CD4-positive, alpha-beta T cell (primary cell): Measurements from ENCODE around the gene ZNF524. TPM values are rescaled to one million over a fixed set of nuclear protein-coding genes. Genes with fewer than 3 reads are reported as not detected.

Experiments
- ATAC-seq: fragments of 200-7000 bp; cut with Tn5 transposase; one replicate; pipeline ENCODE4 v1.10.0; 2022; ENCODE audit warnings: mild to moderate bottlenecking; ENCODE audit not compliant: poor library complexity
- CTCF ChIA-PET: fragments of 350-600 bp; sonication (Branson Sonifier 250); formaldehyde crosslinking; loops from one replicate; lab custom pipeline; 2021; ENCODE audit warnings: antibody characterized with exemption, inconsistent platforms; lab: Charles Lee
- POLR2A ChIA-PET: fragments of 350-600 bp; sonication (Branson Sonifier 250); formaldehyde crosslinking; loops from one replicate; lab custom pipeline; 2021; ENCODE audit warnings: antibody characterized with exemption, inconsistent platforms; lab: Charles Lee
- DNase-seq, 14 experiments: peaks; one replicate each; pipeline ENCODE4 v3.0.0-alpha.2; 2013 to 2020; ENCODE audit warnings: mixed read lengths in 2 of 14
- H3K27ac ChIP-seq, 2 donors: one replicate each; pipeline versions ENCODE4 v1.5.1 to v1.7.0; 2013; ENCODE audit warnings: low read length in 2 of 2, low read depth in 1 of 2, mild to moderate bottlenecking in 1 of 2
- H3K27me3 ChIP-seq, 2 experiments: 1 replicate in 1 of 2; 2 replicates in 1 of 2; pipeline versions ENCODE4 v1.6.1 to v1.7.0; 2013; ENCODE audit warnings: low read length in 2 of 2, control low read depth in 1 of 2, mild to moderate bottlenecking in 1 of 2, moderate library complexity in 1 of 2; ENCODE audit not compliant: insufficient read depth in 2 of 2, control insufficient read depth in 1 of 2
- H3K36me3 ChIP-seq: one replicate; pipeline ENCODE4 v1.6.1; 2013; ENCODE audit warnings: low read length, control low read depth; ENCODE audit not compliant: insufficient read depth
- H3K4me1 ChIP-seq: one replicate; pipeline ENCODE4 v1.6.1; 2013; ENCODE audit warnings: low read length, control low read depth; ENCODE audit not compliant: insufficient read depth
- H3K4me3 ChIP-seq: one replicate; pipeline ENCODE4 v1.5.1; 2013; ENCODE audit warnings: mild to moderate bottlenecking, low read length, moderate library complexity
- H3K9me3 ChIP-seq, 2 experiments: 1 replicate in 1 of 2; 2 replicates in 1 of 2; pipeline versions ENCODE4 v1.6.1 to v1.7.0; 2013; ENCODE audit warnings: low read length in 2 of 2, mild to moderate bottlenecking in 2 of 2, control low read depth in 1 of 2, moderate library complexity in 1 of 2; ENCODE audit not compliant: control insufficient read depth in 1 of 2, insufficient read depth in 1 of 2
- H3K27ac Mint-ChIP-seq: one replicate; pipeline ENCODE4 v1.8.0; 2020; ENCODE audit warnings: mixed read lengths
- H3K27me3 Mint-ChIP-seq: one replicate; pipeline ENCODE4 v1.8.0; 2021; ENCODE audit warnings: mixed read lengths
- H3K36me3 Mint-ChIP-seq: one replicate; pipeline ENCODE4 v1.8.0; 2021; ENCODE audit warnings: low read depth, mixed read lengths
- H3K4me1 Mint-ChIP-seq: one replicate; pipeline ENCODE4 v1.8.0; 2021; ENCODE audit warnings: low read depth, mixed read lengths
- H3K4me3 Mint-ChIP-seq: one replicate; pipeline ENCODE4 v1.8.0; 2020; ENCODE audit warnings: mild to moderate bottlenecking, mixed read lengths
- H3K9me3 Mint-ChIP-seq: one replicate; pipeline ENCODE4 v1.8.0; 2020; ENCODE audit warnings: mixed read lengths
- CTCF ChIP-seq: fragments of 200-600 bp; IDR thresholded peaks from one replicate; pipeline ENCODE4 v1.8.0; 2022; ENCODE audit warnings: antibody characterized with exemption, mild to moderate bottlenecking
- intact Hi-C, 2 experiments: fragments of 100-400 bp; cut with DNase I in 1 of 2; cut with micrococcal nuclease in 1 of 2; formaldehyde crosslinking; loops; one replicate each; pipeline versions ENCODE4 v1.15.1 to v1.9.0; 2023 to 2025; cut with DNase I, micrococcal nuclease
- polyA plus RNA-seq, 2 donors: library from polyadenylated mRNA; unstranded; fragments of 120-200 nt; gene quantifications; one replicate each; pipeline ENCODE4 v1.2.1, GENCODE V29; 2013
- total RNA-seq, 174 experiments: library from RNA in 2 of 174; stranded (reverse) in 2 of 174; gene quantifications; one replicate each; pipeline ENCODE4 v1.2.3 and lab custom pipeline; 2021 to 2026

ZNF524 gene, protein sequence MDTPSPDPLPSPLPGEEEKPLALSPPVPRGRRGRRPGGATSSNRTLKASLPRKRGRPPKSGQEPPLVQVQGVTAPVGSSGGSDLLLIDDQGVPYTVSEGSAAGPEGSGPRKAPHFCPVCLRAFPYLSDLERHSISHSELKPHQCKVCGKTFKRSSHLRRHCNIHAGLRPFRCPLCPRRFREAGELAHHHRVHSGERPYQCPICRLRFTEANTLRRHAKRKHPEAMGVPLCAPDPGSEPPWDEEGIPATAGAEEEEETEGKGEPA
- total RNA-seq (10 to 100 TPM in 1 of 2 experiments, 1 to 10 TPM in 1; 9.6 to 10.3 TPM), total RNA-seq (lab: John Stamatoyannopoulos, UW) (3.4 to 31.4 (median 15.0) reads per million in 172 experiments)
- 28.4 TPM for polyA plus RNA-seq (2013, experiment 1 of 2)
- 24.2 TPM for polyA plus RNA-seq (2013, experiment 2 of 2)

DNA sequence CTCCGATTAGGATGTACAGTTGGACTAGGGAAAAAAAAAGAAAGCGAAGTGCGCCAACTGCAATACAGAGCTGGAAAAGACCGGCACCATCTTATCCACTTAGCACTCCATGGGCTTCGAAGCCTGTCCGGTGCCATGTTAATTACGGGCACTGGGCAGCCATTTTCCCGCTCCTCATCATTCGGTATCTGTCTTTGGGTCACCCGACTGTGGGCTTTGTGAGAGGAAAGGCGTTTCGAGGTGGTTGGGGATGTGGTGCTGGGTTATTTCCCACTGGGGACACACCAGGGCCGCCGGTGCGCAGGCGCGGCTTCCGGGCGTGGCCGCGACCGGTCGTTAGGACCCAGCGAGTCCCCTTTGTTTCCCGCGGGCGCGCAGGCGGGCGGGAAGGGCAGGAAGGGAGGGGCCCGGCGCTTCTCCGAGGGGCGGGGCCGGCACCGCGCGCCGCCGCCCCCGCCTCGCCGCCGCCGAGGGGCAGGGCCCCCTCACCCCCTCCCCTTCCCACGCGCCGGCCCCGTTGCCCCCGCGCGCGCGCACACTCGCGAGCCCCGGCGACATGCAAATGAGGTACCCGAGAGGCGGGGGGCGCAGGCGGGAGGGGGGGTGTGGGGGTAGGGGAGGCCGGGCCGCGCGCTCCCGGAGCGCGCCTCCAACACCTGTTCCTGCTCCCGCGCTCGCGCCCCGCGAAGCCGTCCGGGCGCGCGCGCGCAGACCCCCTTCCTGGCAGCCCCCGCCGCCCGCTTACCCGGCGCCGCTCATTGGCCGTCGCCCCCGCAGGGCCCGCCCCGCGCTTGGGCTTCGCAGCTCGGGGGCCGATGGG, at the start of gene ZNF524:
TSS of gene ZNF524 (plus strand) at position 447 of the 820 bp plus-strand sequence. CDS start 1,825 bp downstream, outside the sequence.
- DNase-seq, result peak; percentile 66 to 94 (median 80)

DNA sequence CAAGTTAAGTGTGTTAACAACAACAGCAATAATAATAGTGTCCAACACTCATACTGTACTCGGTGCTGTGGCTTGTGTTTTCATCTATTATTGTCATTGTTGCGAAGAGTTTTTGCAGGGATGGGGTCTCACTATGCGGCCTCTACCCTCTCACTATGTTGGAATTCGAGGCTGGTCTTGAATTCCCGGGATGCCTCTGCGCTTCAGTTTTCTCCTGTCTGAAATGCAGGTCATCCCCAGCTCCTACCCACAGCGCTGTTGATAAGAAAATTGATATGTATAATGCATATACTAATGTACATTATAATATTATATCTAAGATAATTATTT, 49.8 kb upstream of the ZNF524 start:
- intact Hi-C loops, result no loop called here

More for the DNA sequence above, at the start of gene ZNF524:
- Mint-ChIP-seq H3K27me3 (no peaks in the 10 kb centered on the region), H3K27ac (peak within 1 kb of the TSS; percentile 95), H3K9me3 (no peaks in the 10 kb centered on the region), H3K4me3 (peak within 1 kb of the TSS; percentile 99), H3K36me3 (peaks cover 56% of the 10 kb centered on the region), H3K4me1 (peaks cover 29% of the 10 kb centered on the region)
- intact Hi-C loops, result loop anchor here (1.0 to 10.0 kb wide), 9 partner anchors 13 to 345 kb away; partner anchors contain the start of genes BRSK1 (in 1 of the 2), HSPBP1 (in 1 of the 2), KMT5C (in 1 of the 2) and PPP6R1 (in 1 of the 2)
- H3K36me3 ChIP-seq, result peaks cover 16% of the 10 kb centered on the region
- CTCF ChIA-PET, result interaction anchor here (1.0 to 2.3 kb wide), 7 partner anchors 27 to 124 kb away, joined by 3 to 17 read pairs (median 6); partner anchors contain the start of gene ZNF628
- peaks cover 39% of the 10 kb centered on the region for H3K4me1 ChIP-seq
- POLR2A ChIA-PET, result interaction anchor here (0.6 to 2.9 kb wide), 25 partner anchors 13 to 482 kb away, joined by 3 to 42 read pairs (median 8); partner anchors contain the start of genes HSPBP1, ISOC2, KMT5C and PPP1R12C
- H3K4me3 ChIP-seq, result peak within 1 kb of the TSS; percentile 95
- H3K27ac ChIP-seq, result peak within 1 kb of the TSS; percentile 95 to 97
- ATAC-seq, result peak; percentile 65
- H3K9me3 ChIP-seq, result no peaks in the 10 kb centered on the region
- H3K27me3 ChIP-seq, result no peaks in the 10 kb centered on the region
- no peak for TF ChIP-seq CTCF

More for the DNA sequence above, 49.8 kb upstream of the ZNF524 start:
- H3K27me3 Mint-ChIP-seq, result peaks cover 29% of the 10 kb centered on the region
- Histone ChIP-seq H3K27ac (no peak overlapping the region), H3K9me3 (peaks cover 0 to 6% of the 10 kb centered on the region in 2 experiments), H3K4me3 (no peak overlapping the region), H3K27me3 (peaks cover 12 to 14% of the 10 kb centered on the region in 2 experiments), H3K4me1 (no peaks in the 10 kb centered on the region), H3K36me3 (no peaks in the 10 kb centered on the region)
- no peaks in the 10 kb centered on the region for H3K9me3 Mint-ChIP-seq
- H3K27ac Mint-ChIP-seq, result no peak overlapping the region
- no peak for ATAC-seq
- no peaks in the 10 kb centered on the region for H3K4me1 Mint-ChIP-seq
- H3K4me3 Mint-ChIP-seq, result no peak overlapping the region
- DNase-seq, result no peak
- no peak for TF ChIP-seq CTCF
- POLR2A ChIA-PET, result no interaction called here
- no peaks in the 10 kb centered on the region for H3K36me3 Mint-ChIP-seq
- CTCF ChIA-PET, result no interaction called here
